ENCODE measurements around the gene STAM.
A peak's percentile ranks its signal among the peaks of the same experiment; 100 is the strongest.

- TF ChIP-seq CTCF (IDR thresholded peaks at IDR 0.05) = peak; percentile 22 to 62 (median 55)
- no peak for TF ChIP-seq POLR2A (IDR thresholded peaks at IDR 0.05)
Measured at GRCh38 chr10:17737027-17737965, 93.3 kb downstream of the STAM start.
